Measurements from ENCODE around the gene CPNE1. TPM values are rescaled to one million over a fixed set of nuclear protein-coding genes. Genes with fewer than 3 reads are reported as not detected.

Gene CPNE1
- total RNA-seq, 1 donor from 2014 or later: 116 TPM

GRCh38 chr20:35615667-35616464 lies 48.8 kb downstream of the CPNE1 start, which contains the start of gene SPAG4:
Gene SPAG4, plus strand, starts transcription at chr20:35615829. Its CDS starts 175 bp downstream, at chr20:35616004.
- peaks cover 28 to 40% (median 33%) of the 10 kb centered on the region in 3 donors for H3K4me1 ChIP-seq (ENCODE audit: control insufficient read depth in 3 of 3, insufficient read depth in 3 of 3, low read length in 3 of 3)
- peaks cover 0 to 25% (median 13%) of the 10 kb centered on the region in 3 donors for H3K27me3 ChIP-seq (ENCODE audit: control insufficient read depth in 3 of 3, insufficient read depth in 3 of 3, low read length in 3 of 3)
- H3K36me3 ChIP-seq (ENCODE audit: control insufficient read depth in 3 of 3, insufficient read depth in 3 of 3, low read length in 3 of 3): no peaks in the 10 kb centered on the region
- H3K4me3 ChIP-seq (ENCODE audit: low read length in 3 of 3): peak within 1 kb of the TSS; percentile 66 to 72 (median 71)
- H3K9ac ChIP-seq (ENCODE audit: low read depth in 1 of 3, low read length in 3 of 3): peak within 1 kb of the TSS; percentile 61 to 72 (median 64)
- H3K27ac ChIP-seq (ENCODE audit: low read depth, low read length): peak within 1 kb of the TSS; percentile 63
- H3K9me3 ChIP-seq (ENCODE audit: control insufficient read depth in 3 of 3, low read length in 3 of 3): no peaks in the 10 kb centered on the region

GRCh38 chr20:35611482-35611881 lies 53.2 kb downstream of the CPNE1 start:
- peaks cover 4 to 7% (median 7%) of the 10 kb centered on the region in 3 donors for H3K4me1 ChIP-seq (ENCODE audit: control insufficient read depth in 3 of 3, insufficient read depth in 3 of 3, low read length in 3 of 3)
- no peak overlapping the region for H3K4me3 ChIP-seq (ENCODE audit: low read length in 3 of 3)
- H3K9me3 ChIP-seq (ENCODE audit: control insufficient read depth in 3 of 3, low read length in 3 of 3): no peaks in the 10 kb centered on the region
- H3K27ac ChIP-seq (ENCODE audit: low read depth, low read length): no peak overlapping the region
- no peak overlapping the region for H3K9ac ChIP-seq (ENCODE audit: low read depth in 1 of 3, low read length in 3 of 3)
- H3K27me3 ChIP-seq (ENCODE audit: control insufficient read depth in 3 of 3, insufficient read depth in 3 of 3, low read length in 3 of 3): peaks cover 0 to 7% (median 6%) of the 10 kb centered on the region in 3 donors
- no peaks in the 10 kb centered on the region for H3K36me3 ChIP-seq (ENCODE audit: control insufficient read depth in 3 of 3, insufficient read depth in 3 of 3, low read length in 3 of 3)

DNA sequence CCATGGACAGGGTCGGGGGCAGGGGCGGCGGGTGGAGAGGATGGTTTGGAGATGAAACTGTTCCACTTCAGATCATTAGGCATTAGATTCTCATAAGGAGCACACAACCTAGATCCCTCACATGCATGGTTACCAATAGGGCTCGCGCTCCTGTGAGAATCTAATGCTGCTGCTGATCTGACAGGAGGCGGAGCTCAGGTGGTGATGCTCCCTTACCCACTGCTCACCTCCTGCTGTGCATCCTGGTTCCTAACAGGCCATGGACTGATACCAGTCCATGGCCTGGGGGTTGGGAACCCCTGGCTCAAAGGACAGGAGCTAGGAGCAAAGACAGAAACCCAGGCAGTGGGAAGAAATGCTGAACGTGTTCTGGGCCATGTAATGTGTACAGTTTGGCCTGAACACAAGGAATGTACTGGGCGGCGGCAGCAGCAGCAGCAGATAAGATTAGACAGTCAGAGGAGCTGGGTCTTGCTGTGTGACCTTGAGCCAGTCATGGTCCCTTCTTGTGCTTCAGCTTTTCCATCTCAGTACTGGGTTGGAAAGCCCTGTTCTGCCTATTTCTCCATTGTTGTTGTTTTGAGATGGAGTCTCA lies 53.8 kb downstream of the CPNE1 start:
- Histone ChIP-seq H3K4me3 (ENCODE audit: low read length in 3 of 3) (no peak overlapping the region), H3K27ac (ENCODE audit: low read depth, low read length) (no peak overlapping the region), H3K27me3 (ENCODE audit: control insufficient read depth in 3 of 3, insufficient read depth in 3 of 3, low read length in 3 of 3) (peaks cover under 1 to 7% (median 6%) of the 10 kb centered on the region in 3 donors)

GRCh38 chr20:35607003-35607735 lies 57.5 kb downstream of the CPNE1 start:
- Histone ChIP-seq H3K36me3 (ENCODE audit: control insufficient read depth in 3 of 3, insufficient read depth in 3 of 3, low read length in 3 of 3) (no peaks in the 10 kb centered on the region), H3K9me3 (ENCODE audit: control insufficient read depth in 3 of 3, low read length in 3 of 3) (no peaks in the 10 kb centered on the region), H3K27me3 (ENCODE audit: control insufficient read depth in 3 of 3, insufficient read depth in 3 of 3, low read length in 3 of 3) (peaks cover 0 to 5% (median under 1%) of the 10 kb centered on the region in 3 donors), H3K4me3 (ENCODE audit: low read length in 3 of 3) (no peak overlapping the region), H3K4me1 (ENCODE audit: control insufficient read depth in 3 of 3, insufficient read depth in 3 of 3, low read length in 3 of 3) (peaks cover 0 to 1% (median 0%) of the 10 kb centered on the region in 3 donors), H3K27ac (ENCODE audit: low read depth, low read length) (no peak overlapping the region), H3K9ac (ENCODE audit: low read depth in 1 of 3, low read length in 3 of 3) (no peak overlapping the region)

More for the DNA sequence above, 53.8 kb downstream of the CPNE1 start:
- no peaks in the 10 kb centered on the region for H3K36me3 ChIP-seq (ENCODE audit: control insufficient read depth in 3 of 3, insufficient read depth in 3 of 3, low read length in 3 of 3)
- H3K9ac ChIP-seq (ENCODE audit: low read depth in 1 of 3, low read length in 3 of 3): no peak overlapping the region
- H3K4me1 ChIP-seq (ENCODE audit: control insufficient read depth in 3 of 3, insufficient read depth in 3 of 3, low read length in 3 of 3): peaks cover 4 to 6% (median 5%) of the 10 kb centered on the region in 3 donors
- no peaks in the 10 kb centered on the region for H3K9me3 ChIP-seq (ENCODE audit: control insufficient read depth in 3 of 3, low read length in 3 of 3)

- no peaks in the 10 kb centered on the region for H3K9me3 ChIP-seq (ENCODE audit: control insufficient read depth in 3 of 3, low read length in 3 of 3)
- H3K4me3 ChIP-seq (ENCODE audit: low read length in 3 of 3): no peak overlapping the region
- peaks cover 2 to 6% (median 3%) of the 10 kb centered on the region in 3 donors for H3K27me3 ChIP-seq (ENCODE audit: control insufficient read depth in 3 of 3, insufficient read depth in 3 of 3, low read length in 3 of 3)
- peaks cover 2 to 12% (median 8%) of the 10 kb centered on the region in 3 donors for H3K4me1 ChIP-seq (ENCODE audit: control insufficient read depth in 3 of 3, insufficient read depth in 3 of 3, low read length in 3 of 3)
- no peaks in the 10 kb centered on the region for H3K36me3 ChIP-seq (ENCODE audit: control insufficient read depth in 3 of 3, insufficient read depth in 3 of 3, low read length in 3 of 3)
- no peak overlapping the region for H3K9ac ChIP-seq (ENCODE audit: low read depth in 1 of 3, low read length in 3 of 3)
- no peak overlapping the region for H3K27ac ChIP-seq (ENCODE audit: low read depth, low read length)
These were observed 58.6 kb downstream of the CPNE1 start for GRCh38 chr20:35606127-35606526.

- Histone ChIP-seq H3K4me3 (ENCODE audit: low read length in 3 of 3) (no peak overlapping the region), H3K27me3 (ENCODE audit: control insufficient read depth in 3 of 3, insufficient read depth in 3 of 3, low read length in 3 of 3) (peaks cover 11 to 15% (median 15%) of the 10 kb centered on the region in 3 donors), H3K9ac (ENCODE audit: low read depth in 1 of 3, low read length in 3 of 3) (no peak overlapping the region), H3K36me3 (ENCODE audit: control insufficient read depth in 3 of 3, insufficient read depth in 3 of 3, low read length in 3 of 3) (no peaks in the 10 kb centered on the region), H3K27ac (ENCODE audit: low read depth, low read length) (no peak overlapping the region), H3K9me3 (ENCODE audit: control insufficient read depth in 3 of 3, low read length in 3 of 3) (no peaks in the 10 kb centered on the region), H3K4me1 (ENCODE audit: control insufficient read depth in 3 of 3, insufficient read depth in 3 of 3, low read length in 3 of 3) (peaks cover 9 to 19% (median 15%) of the 10 kb centered on the region in 3 donors)
These were observed 60.3 kb downstream of the CPNE1 start for GRCh38 chr20:35604449-35604747.

DNA sequence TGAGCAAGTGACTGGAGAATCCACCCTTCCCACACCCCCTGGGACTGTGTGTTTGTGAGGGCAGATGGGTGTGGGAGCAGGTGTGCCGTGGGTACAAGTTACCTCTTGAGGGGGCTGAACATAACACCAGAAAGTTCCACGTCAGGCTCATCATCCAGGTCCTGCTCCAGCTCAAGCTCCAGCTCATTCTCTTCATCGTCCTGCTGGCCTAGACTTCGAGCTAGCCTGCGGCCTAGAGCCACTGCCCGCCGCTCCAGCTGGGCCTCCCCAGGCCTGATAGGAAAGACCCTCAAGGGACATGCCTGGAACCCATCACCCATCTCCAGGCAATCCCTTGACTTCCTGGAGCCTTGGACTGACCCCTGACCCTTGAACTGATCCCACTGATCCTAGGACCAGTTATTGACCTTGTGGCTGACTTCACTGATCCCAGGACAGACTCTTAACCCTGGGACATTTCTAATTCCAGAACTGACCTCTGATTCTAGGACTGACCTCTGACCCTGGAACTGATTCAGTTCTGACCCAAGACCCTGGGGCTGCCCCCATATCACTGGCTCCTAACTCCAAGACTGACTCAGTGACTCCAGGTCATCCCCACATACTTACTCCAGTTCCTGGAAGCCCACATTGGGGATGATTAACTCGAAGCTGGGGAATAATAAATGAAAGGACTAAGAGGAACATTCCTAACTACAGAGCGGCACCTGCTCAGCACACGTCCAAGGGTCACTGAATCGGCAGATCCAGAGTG lies 60.8 kb downstream of the CPNE1 start:
- H3K4me1 ChIP-seq (ENCODE audit: control insufficient read depth in 3 of 3, insufficient read depth in 3 of 3, low read length in 3 of 3): peaks cover 9 to 19% (median 15%) of the 10 kb centered on the region in 3 donors
- peaks cover 11 to 17% (median 15%) of the 10 kb centered on the region in 3 donors for H3K27me3 ChIP-seq (ENCODE audit: control insufficient read depth in 3 of 3, insufficient read depth in 3 of 3, low read length in 3 of 3)
- no peak overlapping the region for H3K27ac ChIP-seq (ENCODE audit: low read depth, low read length)
- no peaks in the 10 kb centered on the region for H3K9me3 ChIP-seq (ENCODE audit: control insufficient read depth in 3 of 3, low read length in 3 of 3)
- no peaks in the 10 kb centered on the region for H3K36me3 ChIP-seq (ENCODE audit: control insufficient read depth in 3 of 3, insufficient read depth in 3 of 3, low read length in 3 of 3)
- no peak overlapping the region for H3K9ac ChIP-seq (ENCODE audit: low read depth in 1 of 3, low read length in 3 of 3)
- no peak overlapping the region for H3K4me3 ChIP-seq (ENCODE audit: low read length in 3 of 3)

DNA sequence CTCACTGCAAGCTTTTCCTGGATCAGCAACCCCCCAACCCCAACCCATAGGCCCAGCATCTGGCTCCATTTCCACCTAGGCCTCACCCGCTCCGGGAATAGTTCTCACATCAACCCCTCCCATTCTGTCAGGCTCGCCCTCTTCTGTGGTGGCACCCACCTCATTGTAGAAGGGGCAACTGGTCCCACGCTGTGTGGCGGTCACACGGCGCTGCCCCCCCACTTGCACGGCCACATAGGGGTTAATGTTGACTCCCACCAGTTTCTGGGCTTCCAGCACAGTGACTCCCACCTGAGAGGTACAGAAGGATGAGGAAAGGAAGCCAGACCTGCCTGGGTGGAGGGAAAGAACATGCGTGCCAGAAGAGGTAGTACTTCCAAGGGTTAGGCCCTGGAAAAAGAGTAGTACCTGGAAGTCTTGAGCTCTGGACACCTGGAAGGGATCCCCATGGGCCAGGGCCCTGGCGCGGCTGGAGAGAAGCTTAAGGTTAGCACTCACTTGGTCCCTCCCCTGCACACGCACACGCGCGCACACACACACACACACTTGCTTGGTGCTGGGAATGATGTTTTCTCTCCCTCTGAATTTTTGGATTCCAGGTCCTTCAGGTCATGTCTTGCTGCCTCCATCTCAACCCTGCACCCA lies 61.7 kb downstream of the CPNE1 start:
- Histone ChIP-seq H3K4me3 (ENCODE audit: low read length in 3 of 3) (no peak overlapping the region), H3K4me1 (ENCODE audit: control insufficient read depth in 3 of 3, insufficient read depth in 3 of 3, low read length in 3 of 3) (peaks cover 9 to 19% (median 15%) of the 10 kb centered on the region in 3 donors), H3K9me3 (ENCODE audit: control insufficient read depth in 3 of 3, low read length in 3 of 3) (no peaks in the 10 kb centered on the region), H3K27me3 (ENCODE audit: control insufficient read depth in 3 of 3, insufficient read depth in 3 of 3, low read length in 3 of 3) (peaks cover 11 to 17% (median 15%) of the 10 kb centered on the region in 3 donors), H3K9ac (ENCODE audit: low read depth in 1 of 3, low read length in 3 of 3) (no peak overlapping the region), H3K27ac (ENCODE audit: low read depth, low read length) (no peak overlapping the region), H3K36me3 (ENCODE audit: control insufficient read depth in 3 of 3, insufficient read depth in 3 of 3, low read length in 3 of 3) (no peaks in the 10 kb centered on the region)

DNA sequence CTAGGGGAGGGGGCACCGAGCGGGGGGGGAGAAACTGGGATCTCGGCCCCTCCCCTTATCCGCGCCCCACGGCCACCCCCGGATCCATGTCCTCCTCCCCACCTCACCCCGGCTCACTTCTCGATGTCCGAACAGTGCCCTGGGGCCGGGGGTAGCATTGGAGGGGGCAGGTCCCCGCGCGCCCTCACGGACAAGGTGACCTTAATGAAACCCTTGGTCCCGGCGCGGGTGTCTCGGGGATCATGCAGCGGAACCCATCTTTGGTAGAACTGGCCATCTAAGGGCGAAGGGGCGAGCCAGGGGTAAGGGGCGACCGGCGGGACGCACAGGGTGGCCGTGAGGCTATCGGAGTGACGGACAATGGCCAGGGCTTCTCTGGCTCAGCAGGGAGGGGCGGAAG lies 62.7 kb downstream of the CPNE1 start:
- H3K4me1 ChIP-seq (ENCODE audit: control insufficient read depth in 3 of 3, insufficient read depth in 3 of 3, low read length in 3 of 3): peaks cover 9 to 19% (median 15%) of the 10 kb centered on the region in 3 donors
- no peaks in the 10 kb centered on the region for H3K36me3 ChIP-seq (ENCODE audit: control insufficient read depth in 3 of 3, insufficient read depth in 3 of 3, low read length in 3 of 3)
- peak overlapping the region; percentile 67 to 73 (median 70) for H3K4me3 ChIP-seq (ENCODE audit: low read length in 3 of 3)
- H3K27me3 ChIP-seq (ENCODE audit: control insufficient read depth in 3 of 3, insufficient read depth in 3 of 3, low read length in 3 of 3): peaks cover 11 to 17% (median 15%) of the 10 kb centered on the region in 3 donors
- H3K27ac ChIP-seq (ENCODE audit: low read depth, low read length): no peak overlapping the region
- no peaks in the 10 kb centered on the region for H3K9me3 ChIP-seq (ENCODE audit: control insufficient read depth in 3 of 3, low read length in 3 of 3)
- peak overlapping the region in 2 of 3 donors; percentile 50 to 78 for H3K9ac ChIP-seq (ENCODE audit: low read depth in 1 of 3, low read length in 3 of 3)

Measured in skeletal muscle tissue (tissue), 4 donors.